Progenitor cell of endocrine pancreas (in vitro differentiated cells): Measurements from ENCODE around the gene BMP10. TPM values are rescaled to one million over a fixed set of nuclear protein-coding genes. Genes with fewer than 3 reads are reported as not detected.
A peak's percentile ranks its signal among the peaks of the same experiment; 100 is the strongest.

Experiments used
- DNase-seq: peaks from one replicate; pipeline ENCODE4 v3.0.0; 2021; ENCODE audit warnings: low spot score; ENCODE audit not compliant: unreplicated experiment
- H3K27ac Mint-ChIP-seq: 2 replicates; pipeline ENCODE4 v1.8.0; 2021; ENCODE audit warnings: mild to moderate bottlenecking, moderate library complexity, mixed read lengths
- H3K27me3 Mint-ChIP-seq: 2 replicates; pipeline ENCODE4 v1.8.0; 2021; ENCODE audit warnings: mixed read lengths
- H3K36me3 Mint-ChIP-seq: 2 replicates; pipeline ENCODE4 v1.8.0; 2022; ENCODE audit warnings: mixed read lengths; ENCODE audit not compliant: insufficient read depth
- H3K4me1 Mint-ChIP-seq: 2 replicates; pipeline ENCODE4 v1.8.0; 2021; ENCODE audit warnings: low read depth, mixed read lengths
- H3K4me3 Mint-ChIP-seq: 2 replicates; pipeline ENCODE4 v1.8.0; 2021; ENCODE audit warnings: low read depth, mild to moderate bottlenecking, moderate library complexity, mixed read lengths
- H3K9me3 Mint-ChIP-seq: 2 replicates; pipeline ENCODE4 v1.8.0; 2021; ENCODE audit warnings: low read depth, mixed read lengths
- total RNA-seq: library from RNA; stranded (reverse); gene quantifications from 2 replicates; pipeline ENCODE4 v1.2.1, GENCODE V29; 2021
- TF ChIP-seq, protein P1 (sequence below): fragments of 200-600 bp; sonication (generic); IDR thresholded peaks from one replicate; pipeline ENCODE4 v1.5.0; 2021; ENCODE audit warnings: antibody characterized with exemption, mild to moderate bottlenecking; ENCODE audit not compliant: unreplicated experiment

BMP10 gene
- total RNA-seq, 1 donor from 2014 or later: not detected

DNA sequence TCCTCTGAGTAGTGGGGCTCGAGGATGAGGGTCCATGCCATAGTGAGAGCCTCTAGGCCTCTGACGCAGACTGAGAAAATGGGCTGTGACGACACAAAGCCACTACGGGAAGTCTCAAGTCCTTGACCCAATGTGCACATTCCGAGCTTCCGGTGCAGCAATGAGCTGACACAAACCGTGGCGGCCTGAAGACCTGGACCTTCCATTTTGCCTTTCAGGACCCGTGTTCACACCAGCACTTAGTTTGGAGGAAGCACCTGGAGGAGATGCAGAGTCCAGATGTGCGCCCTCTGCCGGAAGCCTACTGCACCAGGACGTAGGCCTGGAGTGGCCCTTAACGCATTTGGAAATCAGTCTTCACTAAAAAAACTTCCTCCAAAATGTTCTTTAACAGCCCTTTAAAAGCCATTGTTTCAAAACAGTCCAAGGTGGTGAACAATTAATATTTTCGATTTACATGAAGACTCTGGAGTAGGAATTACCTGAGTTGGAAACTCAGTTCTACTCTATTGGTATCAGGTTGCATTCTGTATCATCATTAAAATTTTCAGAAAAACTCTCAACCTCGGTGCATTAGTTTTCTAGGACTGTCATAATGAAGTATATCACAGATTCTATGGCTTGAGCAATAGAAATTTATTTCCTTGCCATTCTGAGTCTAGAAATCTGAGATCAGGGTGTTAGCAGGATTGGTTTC is 33.9 kb downstream of the BMP10 start:
- Mint-ChIP-seq H3K27ac (no peak overlapping the region), H3K9me3 (no peaks in the 10 kb centered on the region), H3K27me3 (no peaks in the 10 kb centered on the region), H3K4me1 (no peaks in the 10 kb centered on the region), H3K4me3 (no peak overlapping the region), H3K36me3 (no peaks in the 10 kb centered on the region)
- TF ChIP-seq, protein P1, sequence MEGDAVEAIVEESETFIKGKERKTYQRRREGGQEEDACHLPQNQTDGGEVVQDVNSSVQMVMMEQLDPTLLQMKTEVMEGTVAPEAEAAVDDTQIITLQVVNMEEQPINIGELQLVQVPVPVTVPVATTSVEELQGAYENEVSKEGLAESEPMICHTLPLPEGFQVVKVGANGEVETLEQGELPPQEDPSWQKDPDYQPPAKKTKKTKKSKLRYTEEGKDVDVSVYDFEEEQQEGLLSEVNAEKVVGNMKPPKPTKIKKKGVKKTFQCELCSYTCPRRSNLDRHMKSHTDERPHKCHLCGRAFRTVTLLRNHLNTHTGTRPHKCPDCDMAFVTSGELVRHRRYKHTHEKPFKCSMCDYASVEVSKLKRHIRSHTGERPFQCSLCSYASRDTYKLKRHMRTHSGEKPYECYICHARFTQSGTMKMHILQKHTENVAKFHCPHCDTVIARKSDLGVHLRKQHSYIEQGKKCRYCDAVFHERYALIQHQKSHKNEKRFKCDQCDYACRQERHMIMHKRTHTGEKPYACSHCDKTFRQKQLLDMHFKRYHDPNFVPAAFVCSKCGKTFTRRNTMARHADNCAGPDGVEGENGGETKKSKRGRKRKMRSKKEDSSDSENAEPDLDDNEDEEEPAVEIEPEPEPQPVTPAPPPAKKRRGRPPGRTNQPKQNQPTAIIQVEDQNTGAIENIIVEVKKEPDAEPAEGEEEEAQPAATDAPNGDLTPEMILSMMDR: peak; percentile 78
- peak; percentile 49 for DNase-seq

DNA sequence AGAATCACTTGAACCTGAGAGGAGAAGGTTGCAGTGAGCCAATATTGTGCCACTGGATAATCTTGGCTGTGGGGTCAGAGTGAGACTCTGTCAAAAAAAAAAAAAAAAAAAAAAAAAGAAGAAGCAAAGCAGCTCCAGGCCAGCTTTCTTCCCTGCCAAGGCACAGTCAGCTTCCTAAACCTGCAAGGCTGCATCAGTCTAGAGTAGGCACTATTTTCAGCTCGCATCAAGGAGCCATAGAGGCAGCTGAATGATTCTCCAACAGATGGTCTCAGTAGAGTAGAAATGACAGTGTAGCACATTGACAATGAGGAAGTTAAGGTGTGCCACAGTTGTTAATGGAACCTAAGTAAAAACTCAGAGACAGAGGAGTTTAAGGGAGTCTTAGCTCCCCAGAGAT is 35.6 kb downstream of the BMP10 start:
- TF ChIP-seq, protein P1: no peak
- Mint-ChIP-seq H3K4me3 (no peak overlapping the region), H3K4me1 (no peaks in the 10 kb centered on the region), H3K27me3 (no peaks in the 10 kb centered on the region), H3K27ac (no peak overlapping the region), H3K9me3 (no peaks in the 10 kb centered on the region), H3K36me3 (no peaks in the 10 kb centered on the region)
- no peak for DNase-seq

DNA sequence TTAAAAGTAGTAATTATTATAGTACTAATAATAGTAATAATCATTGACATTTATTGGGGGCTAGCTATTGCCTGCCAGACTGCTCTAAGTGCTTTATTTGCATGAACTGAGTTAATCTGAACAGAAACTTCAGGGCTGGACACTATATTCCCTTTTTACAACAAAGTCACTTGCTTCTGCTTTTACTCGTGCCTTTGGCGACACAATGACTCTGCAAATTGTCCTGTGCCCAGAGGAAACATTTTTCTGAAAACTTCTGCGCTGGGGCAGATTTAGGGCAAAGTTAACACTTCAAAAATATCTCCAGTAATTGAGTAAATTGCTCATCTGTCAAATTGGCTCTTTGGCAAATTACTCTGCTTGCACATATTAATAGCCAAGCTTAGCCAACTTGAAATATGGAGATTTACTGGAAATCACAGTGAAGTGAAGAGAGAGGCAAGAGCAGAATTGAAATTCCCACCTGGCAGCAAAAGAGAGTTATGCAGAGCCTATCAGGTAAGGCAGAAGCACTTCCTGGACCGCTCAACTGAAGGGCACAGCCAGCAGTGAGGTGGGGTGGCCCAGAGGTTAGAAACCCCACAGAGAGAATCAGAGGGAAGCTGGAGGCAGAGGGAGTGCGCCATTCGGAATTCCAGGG is 36.3 kb downstream of the BMP10 start:
- TF ChIP-seq, protein P1: no peak
- Mint-ChIP-seq H3K27ac (no peak overlapping the region), H3K36me3 (no peaks in the 10 kb centered on the region), H3K9me3 (no peaks in the 10 kb centered on the region), H3K27me3 (no peaks in the 10 kb centered on the region), H3K4me1 (no peaks in the 10 kb centered on the region), H3K4me3 (no peak overlapping the region)
- no peak for DNase-seq

DNA sequence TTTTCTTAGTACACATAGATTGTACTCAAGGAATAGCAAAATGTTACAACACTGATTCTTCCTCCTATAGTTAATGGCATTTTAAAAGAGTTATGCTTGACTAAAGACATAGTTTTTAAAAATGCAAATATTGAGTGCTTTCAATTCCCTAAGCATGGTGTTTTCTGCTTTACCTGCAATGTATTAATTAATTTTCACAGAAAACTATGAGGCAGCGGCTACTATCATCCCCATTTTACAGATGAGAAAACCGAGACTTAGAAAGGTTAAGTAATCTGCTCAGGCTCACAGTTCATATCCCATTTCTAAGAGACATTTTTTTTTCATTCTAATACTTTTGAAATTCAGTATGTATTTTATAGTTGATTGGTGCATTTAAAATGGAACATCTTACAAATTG is 38.0 kb downstream of the BMP10 start:
- Mint-ChIP-seq H3K9me3 (no peaks in the 10 kb centered on the region), H3K27me3 (no peaks in the 10 kb centered on the region), H3K36me3 (no peaks in the 10 kb centered on the region), H3K27ac (no peak overlapping the region), H3K4me3 (no peak overlapping the region), H3K4me1 (peaks cover 3% of the 10 kb centered on the region)
- TF ChIP-seq, protein P1: no peak
- no peak for DNase-seq

DNA sequence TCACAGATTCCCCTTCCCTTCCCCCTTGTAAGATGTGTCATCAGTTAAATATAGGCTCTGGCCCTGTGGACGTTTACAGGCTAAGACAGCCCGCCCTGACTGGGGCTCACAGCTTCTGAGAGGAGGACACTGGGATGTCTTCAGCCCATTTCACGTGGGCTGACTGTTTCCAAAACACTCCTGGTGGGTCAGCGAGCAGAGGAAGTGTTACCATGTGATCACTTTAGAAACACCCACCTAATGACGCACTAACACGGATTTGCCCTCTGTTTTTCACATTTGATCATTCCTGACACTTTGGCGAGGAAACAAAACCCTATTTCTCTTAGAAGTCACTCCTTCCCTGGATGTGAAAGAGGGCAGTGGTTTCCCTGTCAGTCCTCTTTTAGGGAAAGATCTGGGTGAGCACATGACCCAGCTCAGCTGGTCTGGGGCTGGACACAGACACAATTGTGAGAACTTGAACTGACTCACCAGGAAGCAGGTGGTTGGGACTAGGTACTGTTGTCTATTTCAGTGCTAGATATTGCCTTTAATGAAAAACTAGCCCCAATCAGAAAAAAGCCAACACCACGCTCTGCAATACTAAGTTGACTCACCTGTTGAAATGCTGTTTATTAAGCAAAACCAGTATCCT is 38.8 kb downstream of the BMP10 start:
- no peaks in the 10 kb centered on the region for H3K36me3 Mint-ChIP-seq
- no peak overlapping the region for H3K4me3 Mint-ChIP-seq
- no peaks in the 10 kb centered on the region for H3K9me3 Mint-ChIP-seq
- TF ChIP-seq, protein P1: no peak
- peaks cover 3% of the 10 kb centered on the region for H3K4me1 Mint-ChIP-seq
- no peaks in the 10 kb centered on the region for H3K27me3 Mint-ChIP-seq
- DNase-seq: no peak
- no peak overlapping the region for H3K27ac Mint-ChIP-seq
